ENCODE data around the gene RGMA. TPM values are rescaled to one million over a fixed set of nuclear protein-coding genes. Genes with fewer than 3 reads are reported as not detected.
"Not testable (repeated sequence)": the region's sequence is repeated elsewhere in the genome, so short reads cannot be mapped to it uniquely, and the experiment has no call there.

The RGMA gene
- total RNA-seq, 1 donor from 2014 or later, result 36.2 TPM

DNA sequence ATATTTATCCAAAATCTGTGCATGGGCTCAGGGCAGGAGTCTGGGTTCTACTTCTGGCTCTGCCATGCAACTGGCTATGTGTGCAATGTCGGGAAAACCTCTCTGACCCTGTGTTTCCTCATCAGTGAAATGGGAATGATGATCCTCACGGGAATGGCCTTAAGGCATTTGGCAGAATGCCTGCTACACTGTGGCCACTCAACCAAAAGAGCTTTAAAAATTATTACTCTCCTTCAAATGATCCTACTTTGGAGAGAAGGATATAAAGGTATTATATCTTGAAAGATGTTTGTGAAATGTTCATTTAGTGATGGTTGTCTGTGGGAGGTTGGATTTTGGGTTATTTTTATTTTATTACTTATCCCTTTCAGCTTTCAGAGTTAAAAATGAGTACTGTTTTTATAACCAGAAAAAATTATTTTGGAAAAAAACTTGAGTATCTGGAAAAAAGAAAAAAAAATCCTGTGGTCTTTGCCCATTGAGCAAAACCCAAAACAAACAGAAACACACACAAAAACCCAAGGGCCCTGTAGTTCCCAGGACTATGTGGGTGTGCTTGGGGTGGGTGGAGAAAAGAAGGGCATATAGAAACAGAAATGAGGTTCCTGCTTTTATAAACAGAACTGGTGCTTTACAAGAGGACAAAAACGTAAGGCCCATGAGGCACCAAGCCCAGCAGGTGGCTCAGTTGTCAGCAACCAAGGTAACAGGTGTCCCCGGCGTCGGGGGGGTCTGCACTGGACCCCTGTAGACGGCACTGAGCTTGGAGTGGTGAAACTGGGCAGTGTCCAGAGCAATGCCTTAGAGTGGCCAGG lies 22.0 kb downstream of the RGMA start:
- DNase-seq, result no peak

DNA sequence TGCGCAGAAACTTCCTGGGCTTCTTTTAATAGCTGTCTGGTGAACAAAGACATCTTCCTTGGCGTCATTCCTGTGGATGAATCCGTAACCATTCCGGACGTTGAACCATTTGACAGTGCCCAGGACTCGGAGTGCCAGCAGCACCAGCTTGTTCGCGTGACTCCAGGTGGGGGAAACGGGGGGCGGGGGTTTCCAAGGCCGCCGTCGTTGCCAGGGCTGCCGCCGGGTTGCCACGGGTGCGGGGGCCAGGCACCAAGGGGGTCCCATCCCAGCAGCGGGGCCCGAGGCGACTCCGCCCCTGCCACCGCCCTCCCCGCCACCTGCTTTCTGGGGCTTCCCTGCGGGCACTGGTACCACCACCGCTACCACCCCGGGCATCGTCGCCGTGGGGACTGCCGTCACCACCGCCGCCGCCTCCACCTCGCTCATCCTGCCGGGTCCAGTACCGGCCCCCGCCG lies 22.8 kb downstream of the RGMA start:
- DNase-seq, result no peak

DNA sequence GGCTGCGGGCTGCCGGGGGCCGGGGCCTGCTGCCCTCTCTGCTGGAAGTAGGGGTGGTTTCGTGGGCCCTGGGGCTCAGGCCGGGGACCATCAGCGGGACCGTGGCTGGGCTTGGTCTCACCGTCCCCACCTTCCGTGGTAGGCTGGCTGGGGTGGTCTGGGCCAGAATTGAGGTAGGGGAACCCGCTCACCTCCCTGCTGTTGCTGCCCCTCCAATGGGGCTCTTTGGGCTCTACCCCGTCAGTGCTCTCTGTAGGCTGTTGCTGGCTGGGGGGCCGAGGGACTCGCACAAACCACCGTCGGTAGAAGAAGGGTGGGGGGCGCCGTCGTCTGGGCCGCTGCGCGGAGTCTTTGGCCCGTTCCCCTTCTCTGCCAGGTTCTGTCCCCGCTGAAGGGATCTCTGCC lies 23.4 kb downstream of the RGMA start:
- DNase-seq, result no peak

DNA sequence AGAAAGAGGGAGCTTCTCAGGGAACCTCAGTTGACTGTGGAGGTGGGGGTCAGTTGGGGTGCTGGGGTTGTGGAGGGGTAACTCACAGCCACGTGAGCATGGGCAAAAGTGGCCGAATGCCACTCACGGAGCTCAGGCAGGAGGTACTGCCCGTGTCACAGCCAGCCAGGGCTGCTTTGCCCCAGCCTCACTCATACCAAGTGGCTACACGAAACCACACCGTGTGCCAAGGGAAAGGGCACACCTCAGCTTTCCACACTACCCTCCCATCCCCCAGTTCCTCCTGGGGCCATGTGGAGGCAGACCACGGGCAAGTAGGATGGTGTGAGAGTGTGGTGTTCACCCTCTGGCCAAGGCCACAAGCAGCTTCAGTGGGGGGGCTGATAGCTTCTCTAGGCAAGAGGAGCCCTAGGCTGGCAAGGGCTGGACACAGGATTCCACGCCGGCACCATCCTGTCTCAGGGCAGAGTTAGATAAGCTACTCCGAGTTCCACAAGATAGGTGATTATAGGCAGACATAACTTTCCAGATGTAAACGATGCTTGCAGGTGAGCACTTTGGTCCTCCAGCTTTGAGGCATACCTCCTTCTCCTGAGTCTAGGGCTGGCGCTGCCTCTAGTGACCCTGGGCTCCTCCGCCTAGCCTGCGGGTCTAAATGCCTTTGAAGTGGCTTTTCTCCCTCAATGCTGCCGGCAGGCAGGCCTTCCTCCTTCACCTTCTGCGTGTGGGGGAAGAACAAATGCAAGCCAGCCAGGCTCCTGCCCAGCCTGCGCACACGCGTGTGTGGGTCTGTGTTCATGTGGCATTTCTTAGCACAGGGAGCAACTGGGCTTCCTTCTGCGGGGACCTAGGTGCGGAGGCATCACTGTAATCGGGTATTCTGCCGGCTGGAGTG lies 25.0 kb downstream of the RGMA start:
- no peak for DNase-seq

DNA sequence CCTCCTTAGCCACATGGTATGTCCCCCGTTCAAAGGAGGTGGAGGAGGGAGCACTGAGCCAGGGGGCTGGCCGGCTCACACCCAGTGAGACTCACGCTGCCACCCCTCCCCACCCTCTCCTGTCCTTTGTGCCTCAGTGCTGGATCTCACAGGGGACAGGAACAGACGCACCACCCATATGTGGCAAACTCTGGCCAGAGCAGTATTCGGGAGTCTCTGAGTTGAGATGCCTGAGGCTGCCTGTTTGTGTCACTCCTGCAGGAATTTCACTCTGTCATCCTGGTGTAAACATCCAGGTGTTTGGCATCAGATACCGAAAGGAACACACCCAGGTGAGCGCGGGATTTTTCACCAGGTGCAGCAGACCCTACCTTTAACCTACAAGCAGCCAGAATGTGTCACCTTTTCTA lies 25.7 kb downstream of the RGMA start:
- no peak for DNase-seq

DNA sequence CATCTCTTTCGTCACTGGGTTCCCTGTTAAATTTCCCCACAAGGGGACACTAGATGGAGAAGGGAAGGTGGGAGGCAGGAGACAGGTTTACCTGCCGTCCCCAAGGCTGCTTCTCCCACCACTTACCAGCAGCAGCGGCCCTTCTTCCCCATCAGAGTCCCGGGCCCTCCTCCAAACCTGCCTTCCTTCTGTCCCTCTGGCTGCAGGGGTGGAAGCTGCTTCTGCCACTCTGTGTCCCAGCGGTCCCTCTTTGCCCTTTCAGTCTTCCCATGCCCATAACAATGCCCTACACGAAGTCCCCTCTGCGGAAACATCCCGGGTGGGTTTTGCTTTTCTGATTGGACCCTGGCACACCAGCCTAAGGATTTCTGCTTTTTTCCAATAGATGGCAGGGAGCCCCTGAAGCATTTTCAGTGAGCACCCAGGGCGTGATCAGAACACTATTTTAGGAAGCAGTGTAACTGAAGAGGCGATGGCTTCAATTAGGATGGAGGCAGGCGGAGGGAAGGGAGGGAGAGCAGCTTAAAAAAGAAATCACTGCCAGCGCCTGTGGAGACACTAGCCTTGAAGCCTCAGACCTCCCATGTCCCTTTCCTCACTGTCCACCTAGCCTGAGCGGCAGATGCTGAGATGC lies 26.3 kb downstream of the RGMA start:
- DNase-seq, result not testable (repeated sequence)

DNA sequence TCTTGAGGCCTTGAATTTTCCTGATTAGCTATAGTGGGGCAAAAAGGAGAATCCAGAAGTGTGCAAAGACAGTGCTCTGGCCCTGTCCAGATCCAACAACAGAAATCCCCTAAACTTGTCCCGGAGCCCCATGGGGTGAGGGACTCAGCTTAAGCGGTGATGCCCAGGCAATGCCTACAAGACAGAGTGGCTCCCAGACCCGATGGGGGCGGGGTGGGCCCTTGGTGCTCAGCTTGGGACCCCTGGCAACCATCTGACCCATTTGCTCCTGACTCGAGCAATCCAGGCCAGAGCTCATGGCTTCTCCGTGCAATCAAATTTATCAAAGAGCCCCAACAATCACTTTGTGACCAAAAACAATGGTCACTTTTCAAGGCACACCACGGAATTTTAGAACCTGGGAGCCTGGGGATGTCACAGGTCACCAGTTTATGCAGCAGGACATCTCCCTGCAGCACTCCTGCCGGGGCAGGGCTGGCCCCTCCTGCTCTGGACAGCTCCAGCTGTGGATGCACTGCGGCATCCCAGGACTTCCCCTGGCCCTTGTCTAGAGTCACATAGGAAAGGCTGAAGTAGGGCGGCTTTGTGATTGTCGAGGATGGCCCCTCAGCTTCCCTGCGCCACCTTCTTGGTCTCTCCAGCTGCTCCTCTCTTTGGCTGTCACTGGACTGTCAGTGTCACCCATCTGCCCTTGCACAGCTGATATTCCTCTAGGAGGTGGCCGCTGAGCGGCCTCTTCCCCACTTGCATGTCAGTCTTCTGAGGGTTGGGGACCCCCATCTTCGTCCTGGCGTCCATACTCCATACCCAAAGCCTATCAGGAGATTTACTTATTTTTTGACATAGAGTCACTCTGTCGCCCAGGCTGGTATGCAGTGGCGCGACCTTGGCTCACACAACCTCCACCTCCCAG lies 28.4 kb downstream of the RGMA start:
- no peak for DNase-seq

DNA sequence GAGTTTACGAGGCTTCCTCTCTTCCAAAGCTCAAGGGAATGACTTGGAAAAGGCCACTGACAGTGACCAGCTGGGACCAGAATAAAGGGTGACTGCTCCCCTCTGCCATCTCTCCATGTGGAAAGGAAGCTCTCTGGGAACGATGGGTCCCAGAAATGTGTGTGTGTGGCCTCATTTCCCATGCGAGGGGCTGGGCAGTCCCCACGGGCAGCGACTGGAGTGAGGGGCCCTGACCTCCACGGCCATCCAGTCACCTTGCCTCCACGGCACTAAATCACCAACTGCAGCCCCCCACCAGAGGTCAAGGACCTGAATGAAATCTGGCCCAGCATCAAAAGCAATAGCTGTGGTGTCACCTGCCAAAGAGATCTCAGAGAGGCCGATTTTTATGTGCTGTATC lies 29.6 kb downstream of the RGMA start:
- DNase-seq, result no peak

DNA sequence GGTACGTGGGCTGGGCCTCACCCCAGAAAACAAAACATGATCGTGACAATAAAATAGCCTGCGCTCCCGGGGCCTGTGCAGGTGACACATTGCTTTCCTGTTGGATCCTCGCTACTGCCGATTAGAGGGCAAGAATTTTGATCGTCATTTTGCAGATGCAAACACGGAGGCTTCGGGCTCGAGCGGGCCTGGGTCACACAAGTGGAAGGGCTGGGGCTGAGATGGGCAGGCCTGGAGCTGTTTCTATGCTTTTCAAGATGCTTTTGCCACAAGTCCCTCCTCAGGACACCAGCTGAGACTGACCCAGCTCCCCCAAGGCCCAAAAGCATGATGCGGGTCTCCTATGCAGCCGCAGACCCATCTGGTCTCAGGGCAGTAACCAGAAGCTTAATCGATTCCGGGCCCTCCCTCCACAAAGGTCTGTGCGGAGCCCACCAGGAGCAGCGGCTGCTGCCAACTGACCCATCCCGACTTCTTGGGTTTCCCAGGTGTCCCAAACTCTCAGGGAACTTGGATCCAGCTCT lies 30.0 kb downstream of the RGMA start:
- no peak for DNase-seq

DNA sequence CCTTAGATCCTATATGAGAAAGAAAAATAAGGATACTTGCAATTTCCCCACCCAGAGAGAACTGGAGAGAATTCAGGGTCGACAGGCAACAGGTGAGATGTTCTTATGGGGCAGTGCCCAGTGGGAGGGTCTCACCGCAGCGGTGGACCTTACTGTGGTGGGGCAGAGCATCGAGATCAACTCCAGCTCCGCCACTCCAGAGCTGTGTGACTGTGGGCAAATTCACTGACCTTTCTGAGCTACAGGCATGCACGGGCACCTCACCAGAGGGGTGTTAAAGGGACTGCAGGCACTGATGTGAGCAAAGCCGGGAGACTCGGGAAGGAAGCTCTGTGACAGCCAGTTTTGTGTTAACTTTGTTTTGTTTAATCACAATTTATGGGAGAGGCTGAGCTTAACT lies 30.9 kb downstream of the RGMA start:
- no peak for DNase-seq

DNA sequence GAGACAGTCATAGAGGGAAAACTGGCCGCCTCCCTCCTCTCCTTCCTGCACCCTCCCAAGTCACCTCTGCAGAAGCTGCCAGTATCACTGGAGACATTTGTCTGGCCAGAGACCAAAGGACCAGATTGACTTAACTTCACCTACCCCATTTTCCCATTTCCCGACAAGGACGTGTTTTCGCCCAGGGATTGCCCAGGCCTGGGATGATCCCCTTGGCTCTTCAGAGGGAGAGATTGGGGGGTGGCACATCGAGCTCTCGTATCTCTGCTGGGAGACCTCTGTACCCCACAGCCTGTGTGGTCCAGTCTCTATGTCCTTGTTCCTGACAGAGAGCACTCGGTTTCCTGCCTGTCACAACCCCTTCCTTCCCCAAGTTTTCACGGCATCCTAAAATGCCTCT lies 31.4 kb downstream of the RGMA start:
- no peak for DNase-seq

DNA sequence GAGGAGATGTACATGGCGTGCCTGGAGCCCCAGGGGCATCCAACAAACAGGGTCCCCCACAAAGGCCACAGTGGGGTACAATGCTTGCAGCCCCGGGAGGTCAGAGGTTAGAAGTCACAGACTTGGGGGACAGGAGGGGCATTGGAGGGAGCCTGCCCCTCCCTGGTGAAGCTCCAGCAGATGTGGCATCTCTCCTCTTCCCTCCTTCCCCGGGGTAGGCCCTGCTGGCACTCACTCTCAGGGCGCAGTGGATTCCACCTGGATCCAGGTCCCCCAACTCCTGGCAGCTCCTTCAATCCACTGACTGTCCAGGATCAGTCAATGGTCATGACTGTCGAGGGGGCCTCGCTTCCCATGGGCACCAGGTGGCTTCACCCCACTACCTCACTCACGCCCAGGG lies 32.2 kb downstream of the RGMA start:
- DNase-seq, result no peak

DNA sequence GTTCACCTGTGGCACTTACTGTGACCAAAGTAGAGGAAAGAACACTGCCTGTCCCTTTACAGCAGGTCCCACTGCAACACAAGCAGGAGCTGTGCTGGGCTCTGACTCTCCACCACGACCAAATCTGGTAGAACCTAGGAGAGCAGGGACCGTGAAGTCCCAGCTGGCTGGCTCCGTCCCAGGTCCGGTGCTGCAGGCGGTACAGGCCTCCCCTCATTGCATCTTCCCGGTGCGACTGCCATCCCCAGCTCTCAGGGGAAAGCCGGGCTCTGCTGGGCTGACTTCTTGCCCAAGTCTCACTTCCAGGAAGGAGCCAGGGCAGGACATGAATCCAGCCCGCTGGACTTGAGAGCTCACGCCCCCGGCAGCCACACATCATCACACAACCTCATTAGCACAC lies 33.8 kb downstream of the RGMA start:
- DNase-seq, result no peak

DNA sequence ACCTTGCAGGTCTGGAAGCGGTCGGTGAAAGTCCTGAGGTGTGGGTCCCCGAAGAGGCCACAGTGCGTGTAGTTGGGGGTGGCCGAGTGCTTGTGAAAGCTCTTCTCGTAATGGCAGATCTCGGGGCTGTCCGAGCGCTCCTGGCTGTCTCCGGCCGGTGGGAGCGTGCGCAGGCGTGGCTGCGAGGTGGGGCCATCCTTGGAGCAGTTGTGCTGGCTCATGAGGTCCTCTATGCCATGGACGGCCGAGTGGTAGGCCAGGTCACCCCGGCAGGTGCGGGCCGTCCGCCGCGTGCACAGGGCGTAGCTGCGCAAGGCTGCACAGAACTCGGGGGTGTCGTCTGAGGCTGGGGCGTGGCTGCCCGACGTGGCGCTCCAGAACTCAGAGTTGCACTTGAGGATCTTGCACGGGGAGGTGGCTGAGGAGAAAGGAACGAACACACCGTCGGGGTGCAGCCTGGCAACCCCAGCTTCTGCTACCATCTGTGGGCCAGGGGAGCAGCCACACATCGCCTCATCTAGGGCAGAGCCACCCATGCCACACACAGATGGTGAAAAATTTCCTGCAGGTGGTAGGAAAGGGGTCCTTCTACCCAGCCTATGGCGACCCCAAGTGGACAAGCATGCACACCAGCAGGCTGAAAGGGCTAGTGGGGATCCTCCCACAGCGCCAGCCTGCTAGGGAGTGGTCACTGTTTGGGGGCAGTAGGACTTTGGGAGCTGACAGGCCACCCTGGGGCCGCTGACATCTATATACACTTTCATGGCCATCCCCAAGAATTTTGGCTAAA lies 36.7 kb downstream of the RGMA start:
- no peak for DNase-seq

DNA sequence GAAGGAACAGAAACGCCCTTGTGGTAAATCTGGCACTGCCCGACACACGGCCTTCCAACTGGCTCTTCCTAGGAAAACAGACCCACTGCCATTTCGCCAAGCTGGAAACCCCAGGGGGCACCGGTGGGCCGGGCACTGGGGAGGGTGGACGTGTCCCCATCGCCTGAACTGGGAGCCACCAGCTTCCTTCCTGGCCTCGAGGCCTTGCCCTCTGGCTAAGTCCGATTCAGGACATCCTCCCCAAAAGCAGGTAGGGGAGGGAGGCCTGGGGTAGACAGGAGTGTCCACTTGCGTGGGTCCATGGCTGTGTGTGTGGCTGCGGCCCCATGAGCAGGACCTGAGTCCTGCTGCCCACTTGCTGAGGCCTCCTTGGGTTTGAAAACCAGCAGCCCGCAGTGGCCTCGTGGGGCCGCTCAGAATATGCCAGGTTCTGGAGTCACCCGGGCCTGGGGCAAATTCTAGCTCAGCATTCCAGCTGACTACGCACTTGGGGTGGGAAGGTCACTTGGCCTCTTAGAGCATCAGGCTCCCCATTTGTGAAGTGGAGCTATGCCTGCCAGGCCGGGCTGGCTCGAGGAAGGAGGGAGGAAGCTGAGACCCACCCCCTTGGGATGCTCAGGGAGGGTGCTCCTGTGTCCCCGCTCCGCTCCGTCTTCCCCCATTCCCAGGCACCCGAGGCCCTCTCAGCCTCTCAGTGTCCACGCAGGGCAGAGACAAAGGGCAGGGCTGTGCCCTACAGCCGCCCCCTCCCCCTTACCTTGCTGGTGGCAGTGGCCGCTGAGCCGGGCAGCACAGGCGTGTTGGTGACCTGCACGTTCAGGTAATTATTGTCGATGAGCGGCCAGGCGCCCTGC lies 37.5 kb downstream of the RGMA start:
- no peak for DNase-seq

DNA sequence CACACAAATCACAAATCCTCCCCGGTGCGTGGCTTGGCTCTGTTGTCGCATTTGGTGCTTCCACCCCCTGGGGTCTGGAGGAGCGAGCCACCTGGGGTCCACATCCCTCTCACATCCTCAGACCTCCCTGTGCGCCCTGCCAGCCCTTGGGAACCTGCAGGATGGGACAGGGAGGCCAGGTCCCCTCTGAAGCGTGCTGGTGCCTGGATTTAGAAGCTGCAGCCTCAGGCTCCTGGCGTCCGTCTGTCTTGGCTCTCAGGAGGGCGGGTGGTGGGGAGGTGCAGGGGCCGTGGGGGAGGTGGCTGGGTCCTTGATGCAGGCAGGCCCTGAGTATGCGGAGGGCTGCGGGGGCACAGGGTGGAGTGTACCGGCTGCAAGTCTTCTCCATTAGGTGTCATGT lies 38.4 kb downstream of the RGMA start:
- no peak for DNase-seq

DNA sequence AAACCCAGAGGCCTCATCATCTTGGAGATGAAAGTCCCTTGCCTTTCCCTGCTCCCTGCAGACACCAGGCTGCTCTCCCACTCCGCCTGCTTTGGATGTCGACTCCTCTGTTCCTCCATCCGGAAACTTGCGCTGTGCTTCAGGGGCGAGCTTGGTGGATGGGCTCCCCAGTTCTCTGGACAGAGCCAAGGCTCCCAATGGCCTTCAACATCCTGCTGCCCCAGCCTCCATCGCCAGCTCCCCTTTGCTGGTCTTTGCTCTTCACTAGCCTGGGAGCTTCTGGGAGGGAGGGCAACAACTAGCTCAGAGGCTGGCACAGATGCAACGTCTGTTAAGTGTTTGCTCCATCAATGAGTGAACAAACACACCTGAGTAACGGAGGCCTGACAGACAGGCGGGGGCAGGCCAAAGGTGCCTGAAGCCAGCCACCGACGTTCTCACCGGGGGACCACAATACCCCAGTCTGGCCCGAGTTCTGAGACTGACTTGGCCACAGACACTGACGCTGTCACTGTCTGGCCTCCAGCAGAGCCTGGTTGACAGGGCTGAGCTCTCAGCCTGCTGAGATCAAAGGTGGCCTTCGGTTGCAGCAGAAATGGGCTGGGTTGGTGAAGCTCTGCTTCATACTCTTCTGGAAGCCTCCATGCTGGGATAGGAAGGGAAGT lies 39.0 kb downstream of the RGMA start:
- no peak for DNase-seq

DNA sequence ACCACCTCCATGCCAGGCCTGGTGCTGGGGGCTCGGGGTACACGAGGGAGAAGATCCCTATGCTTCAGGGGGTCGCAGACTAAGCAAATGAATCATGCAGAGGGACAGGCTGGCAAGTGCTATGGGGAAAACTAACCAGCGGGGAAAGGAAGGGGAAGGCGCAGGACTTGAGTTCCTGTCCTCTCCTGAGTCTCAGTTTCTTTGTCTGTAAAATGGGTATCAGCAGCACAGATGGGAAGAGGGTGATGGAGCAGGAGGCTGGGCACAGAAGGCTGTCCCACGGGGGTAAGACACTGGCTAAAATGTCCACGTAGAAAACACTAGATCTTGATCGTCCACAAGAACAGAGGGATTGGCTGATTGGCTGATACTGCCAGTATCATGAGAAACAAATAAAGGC lies 39.8 kb downstream of the RGMA start:
- no peak for DNase-seq

DNA sequence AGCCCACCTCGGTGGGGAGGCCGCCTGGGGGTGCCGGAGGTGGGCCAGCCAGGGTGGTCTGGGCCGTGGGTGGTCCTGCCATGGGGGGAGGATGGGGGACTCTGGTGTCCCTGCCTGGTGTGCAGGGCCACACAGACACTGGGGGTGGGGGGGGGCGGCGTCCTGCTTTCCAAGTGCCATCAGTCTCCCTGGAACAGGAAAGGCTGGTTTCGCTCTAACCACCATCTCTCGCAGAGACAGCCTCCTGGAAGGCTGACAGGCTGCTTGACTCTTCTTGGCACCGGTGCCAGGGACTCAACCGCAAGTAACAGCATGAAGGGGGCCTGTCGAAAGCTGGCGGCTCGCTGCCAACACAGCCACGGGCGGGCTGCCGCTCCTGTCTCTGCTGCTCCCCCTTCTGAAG lies 40.3 kb downstream of the RGMA start:
- peak; percentile 90 for DNase-seq

All from tongue (tissue), 2 donors.